Stomach (tissue), 9 donors: Measurements from ENCODE around the gene RAB5B. TPM values are rescaled to one million over a fixed set of nuclear protein-coding genes. Genes with fewer than 3 reads are reported as not detected.
"Not testable (repeated sequence)": the region's sequence is repeated elsewhere in the genome, so short reads cannot be mapped to it uniquely, and the experiment has no call there.

Source experiments
- DNase-seq, 2 donors: peaks; one replicate each; pipeline versions ENCODE4 v3.0.0 to v3.0.0-alpha.2; 2013 to 2019
- H3K27ac ChIP-seq, 5 donors: fragments of 200-600 bp in 4 of 5; sonication (generic) in 4 of 5; one replicate each; pipeline ENCODE4 v1.5.1; 2013 to 2019; ENCODE audit warnings: mild to moderate bottlenecking in 1 of 5, moderate library complexity in 1 of 5
- H3K27me3 ChIP-seq, 3 donors: fragments of 200-600 bp; sonication (generic); one replicate each; pipeline ENCODE4 v1.5.1; 2017 to 2019; ENCODE audit warnings: mixed run types in 1 of 3
- H3K36me3 ChIP-seq, 4 donors: fragments of 200-600 bp; sonication (generic); 1 replicate in 3 of 4; 2 replicates in 1 of 4; pipeline ENCODE4 v1.5.1; 2016 to 2019
- H3K4me1 ChIP-seq, 4 donors: fragments of 200-600 bp; sonication (generic); one replicate each; pipeline ENCODE4 v1.5.1; 2016 to 2019
- H3K4me3 ChIP-seq, 4 donors: fragments of 200-600 bp; sonication (generic) in 3 of 4; one replicate each; pipeline ENCODE4 v1.5.1; 2016 to 2019; ENCODE audit warnings: mild to moderate bottlenecking in 1 of 4
- H3K9me3 ChIP-seq, 4 donors: fragments of 200-600 bp; sonication (generic); one replicate each; pipeline ENCODE4 v1.5.1; 2016 to 2019
- EP300 ChIP-seq: sonication (generic); formaldehyde crosslinking; IDR thresholded peaks from one replicate; pipeline ENCODE4 v1.6.1; 2017; ENCODE audit warnings: antibody characterized with exemption
- POLR2A ChIP-seq, 4 donors: fragments of 450-650 bp; IDR thresholded peaks; one replicate each; pipeline ENCODE4 v1.6.1; 2016; ENCODE audit warnings: antibody characterized with exemption in 4 of 4, control low read depth in 2 of 4, mild to moderate bottlenecking in 1 of 4, moderate library complexity in 1 of 4
- POLR2AphosphoS5 ChIP-seq, 3 donors: sonication (generic); formaldehyde crosslinking; IDR thresholded peaks; one replicate each; pipeline ENCODE4 v1.6.1; 2016; ENCODE audit warnings: antibody characterized with exemption in 3 of 3
- WGBS, 5 donors: extraction: QIAGEN DNeasy Blood & Tissue Kit in 3 of 5; methylation state at CpG; one replicate each; pipeline versions ENCODE4 v1.1.5 to v1.1.7; 2013 to 2018; 5-methylcytosine and 5-hydroxymethylcytosine counted together
- intact Hi-C: fragments of 100-400 bp; cut with DNase I; formaldehyde crosslinking; loops from one replicate; pipeline ENCODE4 v1.15.1; 2023; ENCODE audit warnings: low total_unique reads
- polyA plus RNA-seq, 3 donors: library from polyadenylated mRNA; stranded (reverse); fragments of 200-250 nt; gene quantifications; one replicate each; pipeline ENCODE4 v1.2.3, GENCODE V29; 2013
- total RNA-seq, 5 donors: library from RNA; depleted of rRNA; stranded (reverse); fragments of >200 nt; gene quantifications; one replicate each; pipeline versions ENCODE4 v1.1.0 to v1.2.3, GENCODE V29; 2014 to 2016
- TF ChIP-seq, protein P1 (sequence below), 7 experiments: fragments of 450-650 bp in 4 of 7; fragments of 200-600 bp in 3 of 7; sonication (generic) in 3 of 7; IDR thresholded peaks; one replicate each; pipeline ENCODE4 v1.5.1; 2016 to 2019; ENCODE audit warnings: antibody characterized with exemption in 7 of 7, control low read depth in 2 of 7, mild to moderate bottlenecking in 1 of 7
- donor health status: healthy with polysubstance abuse.
- donor health status: Bipolar disorder and iron deficiency.
- donor health status: healthy.

RAB5B gene
- total and polyA plus RNA-seq, 8 donors, result 17.1 to 100 (median 74.3) TPM

DNA sequence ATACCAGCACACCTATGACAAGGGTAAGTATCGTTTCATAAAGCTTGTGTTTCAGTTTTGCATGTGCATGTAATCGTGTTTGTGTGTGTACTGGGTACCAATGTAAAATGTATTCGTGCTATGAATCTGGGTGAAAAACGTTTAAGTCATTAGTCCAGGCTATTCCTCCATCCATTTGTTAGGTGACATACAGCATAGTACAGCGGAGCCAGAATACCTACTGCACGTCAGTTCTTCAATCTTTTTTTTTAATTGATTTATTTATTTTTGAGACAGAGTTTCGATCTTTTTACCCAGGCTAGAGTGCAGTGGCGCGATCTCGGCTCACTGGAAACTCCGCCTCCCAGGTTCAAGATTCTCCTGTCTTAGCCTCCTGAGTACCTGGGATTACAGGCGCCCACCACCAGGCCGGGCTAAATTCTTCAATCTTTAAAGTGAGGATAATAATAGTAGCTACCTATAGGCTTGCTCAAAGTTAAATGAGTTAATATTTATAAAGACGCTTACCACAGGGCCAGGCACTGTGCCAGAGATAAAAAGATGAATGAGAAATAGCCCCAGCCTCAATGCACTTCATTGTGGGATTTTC lies 67.2 kb downstream of the RAB5B start:
- peak overlapping the region; percentile 89 to 98 (median 96) for H3K27ac ChIP-seq
- intact Hi-C loops, result no loop called here
- no peak for DNase-seq
- 47 to 60% (median 50%) methylated on average over 14 of the region's 14 CpGs for WGBS, 5 donors
- H3K36me3 ChIP-seq, result peaks cover 22 to 49% (median 43%) of the 10 kb centered on the region in 4 donors
- no peaks in the 10 kb centered on the region for H3K9me3 ChIP-seq
- H3K4me1 ChIP-seq, result peaks cover 12 to 26% (median 19%) of the 10 kb centered on the region in 4 donors
- TF ChIP-seq EP300 (no peak), POLR2A (IDR thresholded peaks at IDR 0.05) (no peak), POLR2AphosphoS5 (IDR thresholded peaks at IDR 0.05) (no peak)
- TF ChIP-seq, protein P1, sequence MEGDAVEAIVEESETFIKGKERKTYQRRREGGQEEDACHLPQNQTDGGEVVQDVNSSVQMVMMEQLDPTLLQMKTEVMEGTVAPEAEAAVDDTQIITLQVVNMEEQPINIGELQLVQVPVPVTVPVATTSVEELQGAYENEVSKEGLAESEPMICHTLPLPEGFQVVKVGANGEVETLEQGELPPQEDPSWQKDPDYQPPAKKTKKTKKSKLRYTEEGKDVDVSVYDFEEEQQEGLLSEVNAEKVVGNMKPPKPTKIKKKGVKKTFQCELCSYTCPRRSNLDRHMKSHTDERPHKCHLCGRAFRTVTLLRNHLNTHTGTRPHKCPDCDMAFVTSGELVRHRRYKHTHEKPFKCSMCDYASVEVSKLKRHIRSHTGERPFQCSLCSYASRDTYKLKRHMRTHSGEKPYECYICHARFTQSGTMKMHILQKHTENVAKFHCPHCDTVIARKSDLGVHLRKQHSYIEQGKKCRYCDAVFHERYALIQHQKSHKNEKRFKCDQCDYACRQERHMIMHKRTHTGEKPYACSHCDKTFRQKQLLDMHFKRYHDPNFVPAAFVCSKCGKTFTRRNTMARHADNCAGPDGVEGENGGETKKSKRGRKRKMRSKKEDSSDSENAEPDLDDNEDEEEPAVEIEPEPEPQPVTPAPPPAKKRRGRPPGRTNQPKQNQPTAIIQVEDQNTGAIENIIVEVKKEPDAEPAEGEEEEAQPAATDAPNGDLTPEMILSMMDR (IDR thresholded peaks at IDR 0.05), result peak in 1 of 7 experiments; percentile 3
- peak overlapping the region; percentile 73 to 88 (median 80) for H3K4me3 ChIP-seq
- H3K27me3 ChIP-seq, result no peaks in the 10 kb centered on the region

DNA sequence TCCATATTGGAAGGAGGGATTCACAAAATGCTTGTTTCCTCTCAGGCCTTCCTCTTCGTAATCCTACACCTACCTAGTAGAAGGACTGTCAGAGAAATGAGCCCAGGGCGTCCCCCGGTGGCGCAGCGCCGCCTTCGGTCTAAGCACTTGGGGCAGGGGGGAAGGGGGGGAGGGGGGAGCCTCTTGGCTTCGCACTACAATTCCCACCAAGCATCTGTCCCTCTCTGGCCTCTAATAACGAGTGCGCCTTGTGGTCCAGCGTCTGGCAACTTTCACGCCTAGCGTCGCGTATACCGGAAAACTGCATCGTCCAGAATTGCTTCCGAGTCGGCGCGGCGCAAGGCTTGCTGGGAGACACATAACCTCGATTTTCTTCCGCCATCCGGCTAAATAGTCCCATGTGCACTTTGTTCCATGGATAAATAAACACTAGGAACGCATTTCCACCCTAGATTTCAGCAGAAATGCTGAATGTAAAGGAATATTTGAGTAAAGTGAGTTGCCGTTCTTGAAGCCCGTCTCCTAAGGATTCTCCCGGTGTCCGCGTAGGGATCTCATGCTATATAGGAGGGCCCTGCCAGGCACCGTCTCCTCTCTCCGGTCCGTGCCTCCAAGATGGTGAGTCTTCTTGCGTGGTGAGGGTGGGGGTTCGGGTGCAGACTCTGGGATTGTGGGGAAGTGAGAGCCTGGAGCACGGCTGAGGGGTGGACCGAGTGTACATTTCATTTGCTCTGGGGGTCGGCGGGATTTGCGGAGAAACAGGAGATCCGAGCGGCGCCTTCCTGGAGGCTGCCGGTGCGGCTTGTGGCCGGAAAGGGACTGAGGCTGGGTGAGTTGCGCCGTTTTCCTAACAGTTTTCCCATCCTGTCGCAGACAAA lies 67.9 kb downstream of the RAB5B start, which contains the start of gene RPS26:
Gene RPS26 (plus strand): TSS at position 367 of the 878 bp plus-strand sequence. CDS start 249 bp downstream, at position 616.
- H3K27me3 ChIP-seq, result no peaks in the 10 kb centered on the region
- H3K4me1 ChIP-seq, result peaks cover 12 to 27% (median 19%) of the 10 kb centered on the region in 4 donors
- peaks cover 22 to 41% (median 37%) of the 10 kb centered on the region in 4 donors for H3K36me3 ChIP-seq
- no peak for TF ChIP-seq EP300
- peak in 2 of 4 donors; percentile 71 to 83 for TF ChIP-seq POLR2A (IDR thresholded peaks at IDR 0.05)
- TF ChIP-seq, protein P1 (IDR thresholded peaks at IDR 0.05), result peak in 2 of 7 experiments; percentile 45 to 49
- TF ChIP-seq POLR2AphosphoS5 (IDR thresholded peaks at IDR 0.05), result peak; percentile 84 to 99 (median 98)
- WGBS, 5 donors, result 0 to 1% (median 0%) methylated on average over 40 to 50 of the region's 50 CpGs
- intact Hi-C loops, result no loop called here
- H3K9me3 ChIP-seq, result no peaks in the 10 kb centered on the region
- H3K27ac ChIP-seq, result peak within 1 kb of the TSS; percentile 89 to 98 (median 96)
- peak; percentile 95 to 100 for DNase-seq
- peak within 1 kb of the TSS; percentile 73 to 88 (median 80) for H3K4me3 ChIP-seq

GRCh38 chr12:56042430-56042813 lies 68.5 kb downstream of the RAB5B start:
- H3K4me1 ChIP-seq, result peaks cover 12 to 34% (median 22%) of the 10 kb centered on the region in 4 donors
- H3K4me3 ChIP-seq, result peak overlapping the region; percentile 73 to 88 (median 80)
- intact Hi-C loops, H3K9me3 ChIP-seq, DNase-seq, H3K27me3 ChIP-seq: not testable (repeated sequence)
- peaks cover 22 to 35% (median 33%) of the 10 kb centered on the region in 4 donors for H3K36me3 ChIP-seq
- 0 to 4% (median 4%) methylated on average over 17 to 20 of the region's 20 CpGs for WGBS, 5 donors
- H3K27ac ChIP-seq, result peak overlapping the region; percentile 89 to 98 (median 96)

DNA sequence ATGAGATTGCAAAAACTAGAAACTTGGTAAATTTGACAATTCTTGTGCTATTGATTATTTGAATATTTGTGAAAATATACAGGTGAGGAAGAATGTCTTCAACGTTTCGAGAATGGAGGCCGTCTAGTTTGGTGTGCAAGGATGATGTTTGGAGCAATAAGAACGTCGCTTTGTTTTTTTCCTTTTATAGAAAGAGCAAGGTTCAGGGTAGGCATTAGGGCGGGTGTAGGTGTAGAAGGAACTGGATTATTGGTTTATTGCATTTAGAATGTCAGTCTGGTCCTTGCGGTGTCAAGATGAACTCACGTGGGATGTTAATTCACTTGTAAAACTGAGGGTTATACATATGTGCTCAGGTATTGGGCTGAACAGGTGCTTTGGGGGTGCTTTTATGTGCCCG lies 69.0 kb downstream of the RAB5B start:
- TF ChIP-seq EP300, result no peak
- TF ChIP-seq, protein P1 (IDR thresholded peaks at IDR 0.05), result no peak
- no peak for TF ChIP-seq POLR2A (IDR thresholded peaks at IDR 0.05)
- no peak for TF ChIP-seq POLR2AphosphoS5 (IDR thresholded peaks at IDR 0.05)
- intact Hi-C loops, result no loop called here
- 12 to 28% (median 22%) methylated on average over 9 of the region's 9 CpGs for WGBS, 5 donors
- H3K27ac ChIP-seq, result peak overlapping the region in 4 of 5 donors; percentile 89 to 98 (median 96)
- H3K27me3 ChIP-seq, result no peaks in the 10 kb centered on the region
- H3K36me3 ChIP-seq, result peaks cover 22 to 32% (median 30%) of the 10 kb centered on the region in 4 donors
- DNase-seq, result no peak
- H3K4me3 ChIP-seq, result peak overlapping the region; percentile 73 to 88 (median 80)
- H3K9me3 ChIP-seq, result no peaks in the 10 kb centered on the region
- H3K4me1 ChIP-seq, result peaks cover 12 to 34% (median 22%) of the 10 kb centered on the region in 4 donors

Other genes with a start within 250 kb of the RAB5B start
- 1,000 to 10,000 TPM in 1 of 5 donors, 100 to 1,000 TPM in 3, 10 to 100 TPM in 1; 71.2 to 1,329 (median 399) TPM for gene CD63, start 245.1 kb upstream of the RAB5B start, total RNA-seq
- gene CD63, start 245.1 kb upstream of the RAB5B start, polyA plus RNA-seq, result 100 to 1,000 TPM; 455 to 899 (median 803) TPM
- gene GDF11, start 231.0 kb upstream of the RAB5B start, total RNA-seq, result 1 to 10 TPM in 3 of 5 donors, under 1 TPM in 2; 0.29 to 4.6 (median 1.7) TPM
- gene GDF11, start 231.0 kb upstream of the RAB5B start, polyA plus RNA-seq, result 1 to 10 TPM; 1.1 to 6.5 (median 3.5) TPM
- gene SARNP, start 156.4 kb upstream of the RAB5B start, total RNA-seq, result 100 to 1,000 TPM in 1 of 5 donors, 10 to 100 TPM in 4; 16.1 to 200 (median 60.1) TPM
- 10 to 100 TPM; 93.1 to 99.3 (median 94.2) TPM for gene SARNP, start 156.4 kb upstream of the RAB5B start, polyA plus RNA-seq
- 10 to 100 TPM in 1 of 5 donors, 1 to 10 TPM in 2, under 1 TPM in 1, not detected in 1; 0.89 to 12.7 (median 4.3) TPM for gene ORMDL2, start 156.0 kb upstream of the RAB5B start, total RNA-seq
- 10 to 100 TPM; 16.8 to 53.9 (median 33.7) TPM for gene ORMDL2, start 156.0 kb upstream of the RAB5B start, polyA plus RNA-seq
- 10 to 100 TPM in 3 of 5 donors, 1 to 10 TPM in 2; 7.2 to 30.8 (median 12.5) TPM for gene DNAJC14, start 144.5 kb upstream of the RAB5B start, total RNA-seq
- 10 to 100 TPM in 2 of 3 donors, 1 to 10 TPM in 1; 7.8 to 14.0 (median 10.5) TPM for gene DNAJC14, start 144.5 kb upstream of the RAB5B start, polyA plus RNA-seq
- 10 to 100 TPM in 3 of 5 donors, 1 to 10 TPM in 2; 7.8 to 18.0 (median 11.6) TPM for gene MMP19, start 131.1 kb upstream of the RAB5B start, total RNA-seq
- gene MMP19, start 131.1 kb upstream of the RAB5B start, polyA plus RNA-seq, result 10 to 100 TPM in 1 of 3 donors, 1 to 10 TPM in 2; 2.7 to 13.0 (median 5.8) TPM
- gene PYM1, start 46.2 kb upstream of the RAB5B start, total RNA-seq, result 10 to 100 TPM in 2 of 5 donors, 1 to 10 TPM in 3; 1.2 to 59.4 (median 9.8) TPM
- gene PYM1, start 46.2 kb upstream of the RAB5B start, polyA plus RNA-seq, result 10 to 100 TPM; 42.8 to 54.8 (median 42.8) TPM
- 100 to 1,000 TPM in 1 of 5 donors, 10 to 100 TPM in 4; 56.0 to 418 (median 92.0) TPM for gene DGKA, start 42.9 kb upstream of the RAB5B start, total RNA-seq
- gene DGKA, start 42.9 kb upstream of the RAB5B start, polyA plus RNA-seq, result 100 to 1,000 TPM in 1 of 3 donors, 10 to 100 TPM in 2; 13.0 to 123 (median 27.6) TPM
- 1 to 10 TPM in 2 of 5 donors, under 1 TPM in 2, not detected in 1; 0.58 to 4.0 (median 1.0) TPM for gene PMEL, start 8.0 kb upstream of the RAB5B start, total RNA-seq
- 1 to 10 TPM in 2 of 3 donors, under 1 TPM in 1; 0.75 to 2.1 (median 1.3) TPM for gene PMEL, start 8.0 kb upstream of the RAB5B start, polyA plus RNA-seq
- 100 to 1,000 TPM in 1 of 5 donors, 10 to 100 TPM in 3, 1 to 10 TPM in 1; 4.1 to 124 (median 12.3) TPM for gene CDK2, start 7.2 kb upstream of the RAB5B start, total RNA-seq
- 10 to 100 TPM; 12.5 to 18.4 (median 17.5) TPM for gene CDK2, start 7.2 kb upstream of the RAB5B start, polyA plus RNA-seq
- 10 to 100 TPM in 2 of 5 donors, 1 to 10 TPM in 3; 9.0 to 67.7 (median 10.0) TPM for gene SUOX, start 23.2 kb downstream of the RAB5B start, total RNA-seq
- gene SUOX, start 23.2 kb downstream of the RAB5B start, polyA plus RNA-seq, result 10 to 100 TPM in 2 of 3 donors, 1 to 10 TPM in 1; 8.4 to 14.3 (median 11.8) TPM
- 10 to 100 TPM in 1 of 5 donors, 1 to 10 TPM in 4; 2.3 to 15.6 (median 3.5) TPM for gene IKZF4, start 47.0 kb downstream of the RAB5B start, total RNA-seq
- gene IKZF4, start 47.0 kb downstream of the RAB5B start, polyA plus RNA-seq, result 1 to 10 TPM; 1.5 to 2.9 (median 2.4) TPM
- 100 to 1,000 TPM in 4 of 5 donors, 10 to 100 TPM in 1; 22.3 to 929 (median 265) TPM for gene RPS26, start 67.8 kb downstream of the RAB5B start, total RNA-seq
- 1,000 to 10,000 TPM; 1,182 to 1,748 (median 1,390) TPM for gene RPS26, start 67.8 kb downstream of the RAB5B start, polyA plus RNA-seq
- gene ERBB3, start 106.1 kb downstream of the RAB5B start, total RNA-seq, result 100 to 1,000 TPM; 218 to 367 (median 286) TPM
- 10 to 100 TPM; 26.6 to 45.9 (median 43.1) TPM for gene ERBB3, start 106.1 kb downstream of the RAB5B start, polyA plus RNA-seq
- 100 to 1,000 TPM in 2 of 5 donors, 10 to 100 TPM in 3; 33.8 to 144 (median 68.7) TPM for gene PA2G4, start 130.5 kb downstream of the RAB5B start, total RNA-seq
- gene PA2G4, start 130.5 kb downstream of the RAB5B start, polyA plus RNA-seq, result 100 to 1,000 TPM in 1 of 3 donors, 10 to 100 TPM in 2; 74.1 to 101 (median 95.1) TPM
- gene RPL41, start 142.6 kb downstream of the RAB5B start, total RNA-seq, result 1,000 to 10,000 TPM; 1,483 to 3,736 (median 1,919) TPM
- gene RPL41, start 142.6 kb downstream of the RAB5B start, polyA plus RNA-seq, result 1,000 to 10,000 TPM; 5,931 to 8,449 (median 6,584) TPM
- 1 to 10 TPM in 3 of 5 donors, under 1 TPM in 2; under 0.01 to 5.8 (median 3.1) TPM for gene ZC3H10, start 144.2 kb downstream of the RAB5B start, total RNA-seq
- gene ZC3H10, start 144.2 kb downstream of the RAB5B start, polyA plus RNA-seq, result 1 to 10 TPM; 1.5 to 2.2 (median 1.8) TPM
- 100 to 1,000 TPM in 1 of 5 donors, 10 to 100 TPM in 4; 23.3 to 142 (median 63.7) TPM for gene ESYT1, start 154.2 kb downstream of the RAB5B start, total RNA-seq
- 10 to 100 TPM in 2 of 3 donors, 1 to 10 TPM in 1; 8.6 to 32.8 (median 13.8) TPM for gene ESYT1, start 154.2 kb downstream of the RAB5B start, polyA plus RNA-seq
- 10 to 100 TPM in 3 of 5 donors, 1 to 10 TPM in 1, not detected in 1; 4.9 to 24.3 (median 20.6) TPM for gene MYL6B, start 178.5 kb downstream of the RAB5B start, total RNA-seq
- 10 to 100 TPM; 53.4 to 98.1 (median 60.2) TPM for gene MYL6B, start 178.5 kb downstream of the RAB5B start, polyA plus RNA-seq
- gene MYL6, start 184.3 kb downstream of the RAB5B start, total RNA-seq, result 1,000 to 10,000 TPM; 1,132 to 3,648 (median 2,772) TPM
- gene MYL6, start 184.3 kb downstream of the RAB5B start, polyA plus RNA-seq, result 1,000 to 10,000 TPM; 3,181 to 4,672 (median 3,569) TPM
- 100 to 1,000 TPM in 2 of 5 donors, 10 to 100 TPM in 3; 58.0 to 131 (median 72.1) TPM for gene SMARCC2, start 215.4 kb downstream of the RAB5B start, total RNA-seq
- 10 to 100 TPM; 12.5 to 25.7 (median 20.1) TPM for gene SMARCC2, start 215.4 kb downstream of the RAB5B start, polyA plus RNA-seq
- gene RNF41, start 247.8 kb downstream of the RAB5B start, total RNA-seq, result 10 to 100 TPM; 29.4 to 92.4 (median 52.7) TPM
- 10 to 100 TPM; 10.4 to 20.5 (median 17.4) TPM for gene RNF41, start 247.8 kb downstream of the RAB5B start, polyA plus RNA-seq